ENCODE measurements around the gene STRBP. TPM values are rescaled to one million over a fixed set of nuclear protein-coding genes. Genes with fewer than 3 reads are reported as not detected.
"Not testable (repeated sequence)": the region's sequence is repeated elsewhere in the genome, so short reads cannot be mapped to it uniquely, and the experiment has no call there.

STRBP gene
- total and polyA plus RNA-seq, 4 experiments from 2014 or later: 17.5 to 23.8 (median 21.3) TPM

GRCh38 chr9:123251324-123251723 is 17.1 kb downstream of the STRBP start:
- H3K27me3 ChIP-seq (ENCODE audit: insufficient read depth, low read length): no peaks in the 10 kb centered on the region
- H3K4me3 ChIP-seq (ENCODE audit: low read length in 2 of 2): no peak overlapping the region
- ChIA-PET CTCF (ENCODE audit: partially characterized antibody) (interaction anchor here (1.6 kb wide), 1 partner anchor 99 kb away, joined by 4 read pairs; no protein-coding TSS in a partner anchor), POLR2A (ENCODE audit: partially characterized antibody) (no interaction called here)
- Mint-ChIP-seq H3K27me3 (no peaks in the 10 kb centered on the region), H3K27ac (no peak overlapping the region), H3K36me3 (peaks cover 0 to 7% of the 10 kb centered on the region in 2 donors), H3K4me1 (peaks cover 6 to 14% (median 9%) of the 10 kb centered on the region in 4 donors), H3K4me3 (no peak overlapping the region), H3K9me3 (no peaks in the 10 kb centered on the region)
- no peak for DNase-seq
- intact Hi-C loops (cut with micrococcal nuclease): no loop called here
- no peaks in the 10 kb centered on the region for H3K9me3 ChIP-seq (ENCODE audit: control insufficient read depth in 1 of 2, low read length in 2 of 2)
- H3K36me3 ChIP-seq (ENCODE audit: insufficient read depth, low read length): no peaks in the 10 kb centered on the region
- peaks cover 9% of the 10 kb centered on the region for H3K4me1 ChIP-seq (ENCODE audit: insufficient read depth, low read length)
- no peak overlapping the region for H3K27ac ChIP-seq (ENCODE audit: low read depth, low read length)

GRCh38 chr9:123250504-123250903 is 17.9 kb downstream of the STRBP start:
- intact Hi-C loops (cut with micrococcal nuclease): no loop called here
- ChIA-PET POLR2A (ENCODE audit: partially characterized antibody) (no interaction called here), CTCF (ENCODE audit: partially characterized antibody) (no interaction called here)
- Mint-ChIP-seq H3K4me1 (peaks cover 6 to 16% (median 11%) of the 10 kb centered on the region in 4 donors), H3K36me3 (peaks cover 0 to 5% of the 10 kb centered on the region in 2 donors), H3K4me3 (no peak overlapping the region), H3K27ac (no peak overlapping the region), H3K27me3 (no peaks in the 10 kb centered on the region), H3K9me3 (no peaks in the 10 kb centered on the region)
- no peak for DNase-seq
- peaks cover 10% of the 10 kb centered on the region for H3K4me1 ChIP-seq (ENCODE audit: insufficient read depth, low read length)
- H3K36me3 ChIP-seq (ENCODE audit: insufficient read depth, low read length): no peaks in the 10 kb centered on the region
- H3K27ac ChIP-seq (ENCODE audit: low read depth, low read length): no peak overlapping the region
- H3K4me3 ChIP-seq (ENCODE audit: low read length in 2 of 2): no peak overlapping the region
- no peaks in the 10 kb centered on the region for H3K27me3 ChIP-seq (ENCODE audit: insufficient read depth, low read length)
- no peaks in the 10 kb centered on the region for H3K9me3 ChIP-seq (ENCODE audit: control insufficient read depth in 1 of 2, low read length in 2 of 2)

- H3K4me3 Mint-ChIP-seq; H3K9me3 Mint-ChIP-seq; DNase-seq; H3K4me1 ChIP-seq (ENCODE audit: insufficient read depth, low read length); H3K27me3 ChIP-seq (ENCODE audit: insufficient read depth, low read length); H3K27ac ChIP-seq (ENCODE audit: low read depth, low read length); H3K36me3 ChIP-seq (ENCODE audit: insufficient read depth, low read length); H3K36me3 Mint-ChIP-seq; H3K9me3 ChIP-seq (ENCODE audit: control insufficient read depth in 1 of 2, low read length in 2 of 2); H3K27ac Mint-ChIP-seq; intact Hi-C loops (cut with micrococcal nuclease); CTCF ChIA-PET (ENCODE audit: partially characterized antibody); POLR2A ChIA-PET (ENCODE audit: partially characterized antibody); H3K4me3 ChIP-seq (ENCODE audit: low read length in 2 of 2); H3K27me3 Mint-ChIP-seq: not testable (repeated sequence)
- H3K4me1 Mint-ChIP-seq: peaks cover 6 to 22% (median 11%) of the 10 kb centered on the region in 4 donors
Observed at GRCh38 chr9:123249162-123249561, 19.2 kb downstream of the STRBP start.

GRCh38 chr9:123248630-123249029 is 19.8 kb downstream of the STRBP start:
- Histone ChIP-seq H3K9me3 (ENCODE audit: control insufficient read depth in 1 of 2, low read length in 2 of 2) (no peaks in the 10 kb centered on the region), H3K4me1 (ENCODE audit: insufficient read depth, low read length) (peaks cover 10% of the 10 kb centered on the region), H3K4me3 (ENCODE audit: low read length in 2 of 2) (no peak overlapping the region), H3K27ac (ENCODE audit: low read depth, low read length) (no peak overlapping the region), H3K36me3 (ENCODE audit: insufficient read depth, low read length) (no peaks in the 10 kb centered on the region), H3K27me3 (ENCODE audit: insufficient read depth, low read length) (no peaks in the 10 kb centered on the region)
- H3K9me3 Mint-ChIP-seq: no peaks in the 10 kb centered on the region
- intact Hi-C loops (cut with micrococcal nuclease): no loop called here
- no peaks in the 10 kb centered on the region for H3K27me3 Mint-ChIP-seq
- peaks cover 8 to 27% (median 12%) of the 10 kb centered on the region in 4 donors for H3K4me1 Mint-ChIP-seq
- no peak for DNase-seq
- POLR2A ChIA-PET (ENCODE audit: partially characterized antibody): no interaction called here
- CTCF ChIA-PET (ENCODE audit: partially characterized antibody): no interaction called here
- no peak overlapping the region for H3K4me3 Mint-ChIP-seq
- H3K36me3 Mint-ChIP-seq: no peaks in the 10 kb centered on the region
- H3K27ac Mint-ChIP-seq: no peak overlapping the region

- intact Hi-C loops (cut with micrococcal nuclease): no loop called here
- H3K27me3 Mint-ChIP-seq: no peaks in the 10 kb centered on the region
- DNase-seq: no peak
- peaks cover 0 to 2% (median 0%) of the 10 kb centered on the region in 8 donors for H3K9me3 Mint-ChIP-seq
- Histone ChIP-seq H3K36me3 (ENCODE audit: insufficient read depth, low read length) (no peaks in the 10 kb centered on the region), H3K27ac (ENCODE audit: low read depth, low read length) (no peak overlapping the region), H3K4me1 (ENCODE audit: insufficient read depth, low read length) (peaks cover 10% of the 10 kb centered on the region), H3K27me3 (ENCODE audit: insufficient read depth, low read length) (no peaks in the 10 kb centered on the region), H3K9me3 (ENCODE audit: control insufficient read depth in 1 of 2, low read length in 2 of 2) (no peaks in the 10 kb centered on the region), H3K4me3 (ENCODE audit: low read length in 2 of 2) (no peak overlapping the region)
- H3K36me3 Mint-ChIP-seq: peaks cover 0 to 2% of the 10 kb centered on the region in 2 donors
- ChIA-PET POLR2A (ENCODE audit: partially characterized antibody) (no interaction called here), CTCF (ENCODE audit: partially characterized antibody) (no interaction called here)
- no peak overlapping the region for H3K4me3 Mint-ChIP-seq
- no peak overlapping the region for H3K27ac Mint-ChIP-seq
- H3K4me1 Mint-ChIP-seq: peaks cover 11 to 23% (median 13%) of the 10 kb centered on the region in 4 donors
Observed at GRCh38 chr9:123246534-123246933, 21.9 kb downstream of the STRBP start.

- CTCF ChIA-PET (ENCODE audit: partially characterized antibody): no interaction called here
- H3K36me3 ChIP-seq (ENCODE audit: insufficient read depth, low read length): no peaks in the 10 kb centered on the region
- POLR2A ChIA-PET (ENCODE audit: partially characterized antibody): no interaction called here
- Mint-ChIP-seq H3K4me1 (peaks cover 13 to 23% (median 16%) of the 10 kb centered on the region in 4 donors), H3K4me3 (no peak overlapping the region), H3K27ac (no peak overlapping the region), H3K27me3 (no peaks in the 10 kb centered on the region), H3K9me3 (peaks cover 0 to 2% (median 0%) of the 10 kb centered on the region in 8 donors), H3K36me3 (peaks cover 4 to 7% of the 10 kb centered on the region in 2 donors)
- H3K4me1 ChIP-seq (ENCODE audit: insufficient read depth, low read length): peaks cover 4% of the 10 kb centered on the region
- H3K9me3 ChIP-seq (ENCODE audit: control insufficient read depth in 1 of 2, low read length in 2 of 2): no peaks in the 10 kb centered on the region
- no peak overlapping the region for H3K27ac ChIP-seq (ENCODE audit: low read depth, low read length)
- intact Hi-C loops (cut with micrococcal nuclease): no loop called here
- H3K27me3 ChIP-seq (ENCODE audit: insufficient read depth, low read length): no peaks in the 10 kb centered on the region
- no peak for DNase-seq
- H3K4me3 ChIP-seq (ENCODE audit: low read length in 2 of 2): no peak overlapping the region
Observed at GRCh38 chr9:123239726-123240125, 28.7 kb downstream of the STRBP start.

- H3K36me3 ChIP-seq (ENCODE audit: insufficient read depth, low read length): no peaks in the 10 kb centered on the region
- Mint-ChIP-seq H3K4me3 (no peak overlapping the region), H3K4me1 (peaks cover 6 to 18% (median 12%) of the 10 kb centered on the region in 4 donors), H3K9me3 (peaks cover 0 to 1% (median 0%) of the 10 kb centered on the region in 8 donors), H3K36me3 (peaks cover 4 to 7% of the 10 kb centered on the region in 2 donors), H3K27me3 (no peaks in the 10 kb centered on the region), H3K27ac (no peak overlapping the region)
- H3K27me3 ChIP-seq (ENCODE audit: insufficient read depth, low read length): no peaks in the 10 kb centered on the region
- intact Hi-C loops (cut with micrococcal nuclease): no loop called here
- POLR2A ChIA-PET (ENCODE audit: partially characterized antibody): no interaction called here
- no peak overlapping the region for H3K4me3 ChIP-seq (ENCODE audit: low read length in 2 of 2)
- H3K4me1 ChIP-seq (ENCODE audit: insufficient read depth, low read length): peaks cover 4% of the 10 kb centered on the region
- no peak overlapping the region for H3K27ac ChIP-seq (ENCODE audit: low read depth, low read length)
- CTCF ChIA-PET (ENCODE audit: partially characterized antibody): no interaction called here
- DNase-seq: no peak
- no peaks in the 10 kb centered on the region for H3K9me3 ChIP-seq (ENCODE audit: control insufficient read depth in 1 of 2, low read length in 2 of 2)
Observed at GRCh38 chr9:123238365-123238764, 30.0 kb downstream of the STRBP start.

GRCh38 chr9:123237220-123237619 is 31.2 kb downstream of the STRBP start:
- intact Hi-C loops (cut with micrococcal nuclease): no loop called here
- no peaks in the 10 kb centered on the region for H3K9me3 ChIP-seq (ENCODE audit: control insufficient read depth in 1 of 2, low read length in 2 of 2)
- no peak overlapping the region for H3K4me3 ChIP-seq (ENCODE audit: low read length in 2 of 2)
- CTCF ChIA-PET (ENCODE audit: partially characterized antibody): no interaction called here
- Mint-ChIP-seq H3K4me1 (peaks cover 6 to 18% (median 12%) of the 10 kb centered on the region in 4 donors), H3K9me3 (peaks cover 0 to 1% (median 0%) of the 10 kb centered on the region in 8 donors), H3K27ac (no peak overlapping the region), H3K4me3 (no peak overlapping the region), H3K36me3 (peaks cover 4 to 7% of the 10 kb centered on the region in 2 donors), H3K27me3 (no peaks in the 10 kb centered on the region)
- DNase-seq: no peak
- POLR2A ChIA-PET (ENCODE audit: partially characterized antibody): no interaction called here
- H3K4me1 ChIP-seq (ENCODE audit: insufficient read depth, low read length): peaks cover 4% of the 10 kb centered on the region
- no peaks in the 10 kb centered on the region for H3K36me3 ChIP-seq (ENCODE audit: insufficient read depth, low read length)
- no peak overlapping the region for H3K27ac ChIP-seq (ENCODE audit: low read depth, low read length)
- no peaks in the 10 kb centered on the region for H3K27me3 ChIP-seq (ENCODE audit: insufficient read depth, low read length)

Measured in CD4-positive, alpha-beta memory T cell (primary cell).